ENCODE data around the gene SLC35A2. TPM values are rescaled to one million over a fixed set of nuclear protein-coding genes. Genes with fewer than 3 reads are reported as not detected.

The SLC35A2 gene
- total and polyA plus RNA-seq, 8 donors: 4.3 to 25.4 (median 11.4) TPM; not detected in 1

DNA sequence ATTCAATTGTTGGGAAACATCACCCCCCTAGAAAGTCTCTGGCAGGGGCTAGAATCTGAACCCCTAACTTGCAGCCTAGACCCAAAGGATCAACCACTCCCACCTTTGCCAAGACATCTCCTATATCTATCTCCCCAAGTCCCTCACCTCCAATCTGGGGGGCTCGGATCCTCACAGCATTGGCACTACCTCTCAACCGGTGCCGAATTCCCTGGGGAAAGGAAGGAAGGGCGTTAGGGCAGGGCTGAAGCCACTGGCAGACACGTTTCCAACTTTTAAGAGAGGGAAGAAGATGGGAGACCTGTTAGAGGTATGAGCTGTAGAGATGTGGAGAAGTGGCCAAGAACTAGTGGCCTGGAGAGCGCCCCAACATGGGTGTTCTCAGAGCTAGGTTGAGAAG, 16.6 kb downstream of the SLC35A2 start:
- Histone ChIP-seq H3K27me3 (peaks cover 0 to 8% (median 0%) of the 10 kb centered on the region in 3 donors), H3K36me3 (peaks cover 0 to 27% (median 17%) of the 10 kb centered on the region in 4 donors), H3K4me1 (peaks cover 20 to 34% (median 30%) of the 10 kb centered on the region in 4 donors), H3K4me3 (no peak overlapping the region), H3K27ac (no peak overlapping the region), H3K9me3 (peaks cover 0 to 15% (median 0%) of the 10 kb centered on the region in 4 donors)
- no peak for DNase-seq
- intact Hi-C loops (cut with DNase I; ENCODE audit: low total_unique reads): no loop called here
- 76 to 97% (median 83%) methylated on average over 6 of the region's 6 CpGs for WGBS, 5 donors
- TF ChIP-seq POLR2A (IDR thresholded peaks at IDR 0.05) (no peak), POLR2AphosphoS5 (IDR thresholded peaks at IDR 0.05) (no peak), EP300 (IDR thresholded peaks at IDR 0.05) (no peak), CTCF (IDR thresholded peaks at IDR 0.05) (no peak)

DNA sequence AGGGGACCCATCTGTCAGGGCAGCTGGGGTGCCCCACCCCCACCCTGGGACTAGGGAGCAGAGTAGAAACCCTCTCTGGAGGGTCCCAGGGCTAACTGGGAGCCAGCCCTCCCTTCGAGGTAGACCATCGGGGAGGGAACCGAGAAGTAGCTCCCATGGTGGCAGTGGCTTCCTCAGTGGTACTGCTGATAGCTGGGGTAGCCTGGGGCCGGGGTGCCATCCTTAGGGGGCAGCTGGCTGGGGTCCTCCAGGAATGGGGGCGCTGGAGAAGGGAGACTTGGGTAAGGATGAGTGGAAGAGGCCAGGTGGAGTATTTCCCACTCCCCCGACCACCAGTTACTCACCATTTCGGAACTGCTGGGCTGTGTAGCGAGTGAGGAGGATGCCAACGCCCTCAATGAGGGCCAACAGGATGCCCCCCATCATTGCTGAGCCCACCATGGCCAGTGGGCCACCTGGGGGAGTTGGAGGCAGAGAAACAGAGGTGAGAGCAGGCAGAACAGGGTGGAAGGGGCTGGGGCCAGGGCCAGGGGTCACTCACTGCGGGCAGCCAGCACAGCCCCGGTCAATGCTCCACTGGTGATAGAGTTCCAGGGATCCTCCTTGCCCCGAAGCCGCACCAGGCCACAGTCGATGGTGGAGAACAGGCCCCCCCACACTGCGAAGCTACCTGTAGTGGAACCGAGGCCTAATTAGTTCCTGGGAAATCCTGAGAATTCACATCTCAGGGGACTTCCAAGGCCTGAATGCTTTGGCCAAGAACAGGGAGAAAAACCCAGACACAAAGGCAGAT, 17.7 kb downstream of the SLC35A2 start:
- Histone ChIP-seq H3K36me3 (peaks cover 0 to 23% (median 15%) of the 10 kb centered on the region in 4 donors), H3K4me3 (no peak overlapping the region), H3K4me1 (peaks cover 11 to 34% (median 22%) of the 10 kb centered on the region in 4 donors), H3K9me3 (peaks cover 0 to 15% (median 0%) of the 10 kb centered on the region in 4 donors), H3K27me3 (peaks cover 0 to 8% (median 0%) of the 10 kb centered on the region in 3 donors), H3K27ac (no peak overlapping the region)
- WGBS, 5 donors: 77 to 95% (median 90%) methylated on average over 4 to 16 of the region's 16 CpGs
- TF ChIP-seq EP300 (IDR thresholded peaks at IDR 0.05) (no peak), POLR2AphosphoS5 (IDR thresholded peaks at IDR 0.05) (no peak), CTCF (IDR thresholded peaks at IDR 0.05) (no peak), POLR2A (IDR thresholded peaks at IDR 0.05) (no peak)
- DNase-seq: no peak
- intact Hi-C loops (cut with DNase I; ENCODE audit: low total_unique reads): no loop called here

DNA sequence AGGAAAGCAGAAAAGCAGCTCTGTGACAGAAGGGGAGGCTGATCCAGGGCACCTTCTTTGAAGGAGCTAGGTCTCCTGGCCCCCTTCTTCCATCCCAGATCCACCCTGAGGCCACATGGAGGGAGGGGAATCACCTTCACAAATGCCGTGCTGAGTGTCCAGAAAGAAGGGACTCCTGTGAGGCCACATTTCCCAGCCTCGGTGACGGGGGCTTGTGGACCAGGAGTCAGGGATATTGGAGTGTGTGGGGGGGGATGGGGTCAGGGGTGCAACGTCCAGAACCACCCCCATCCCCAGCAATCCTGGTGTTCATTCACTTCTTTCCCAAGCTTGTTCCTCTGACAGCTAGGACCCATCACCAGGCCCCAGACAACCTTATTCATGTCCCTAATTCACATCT, 18.6 kb downstream of the SLC35A2 start:
- Histone ChIP-seq H3K27ac (no peak overlapping the region), H3K36me3 (peaks cover 0 to 23% (median 15%) of the 10 kb centered on the region in 4 donors), H3K9me3 (peaks cover 0 to 14% (median 0%) of the 10 kb centered on the region in 4 donors), H3K4me3 (no peak overlapping the region), H3K4me1 (peaks cover 11 to 34% (median 18%) of the 10 kb centered on the region in 4 donors), H3K27me3 (peaks cover 0 to 8% (median 0%) of the 10 kb centered on the region in 3 donors)
- intact Hi-C loops (cut with DNase I; ENCODE audit: low total_unique reads): no loop called here
- 62 to 88% (median 81%) methylated on average over 4 of the region's 4 CpGs for WGBS, 5 donors
- no peak for DNase-seq
- TF ChIP-seq CTCF (IDR thresholded peaks at IDR 0.05) (no peak), EP300 (IDR thresholded peaks at IDR 0.05) (no peak), POLR2A (IDR thresholded peaks at IDR 0.05) (no peak), POLR2AphosphoS5 (IDR thresholded peaks at IDR 0.05) (no peak)

DNA sequence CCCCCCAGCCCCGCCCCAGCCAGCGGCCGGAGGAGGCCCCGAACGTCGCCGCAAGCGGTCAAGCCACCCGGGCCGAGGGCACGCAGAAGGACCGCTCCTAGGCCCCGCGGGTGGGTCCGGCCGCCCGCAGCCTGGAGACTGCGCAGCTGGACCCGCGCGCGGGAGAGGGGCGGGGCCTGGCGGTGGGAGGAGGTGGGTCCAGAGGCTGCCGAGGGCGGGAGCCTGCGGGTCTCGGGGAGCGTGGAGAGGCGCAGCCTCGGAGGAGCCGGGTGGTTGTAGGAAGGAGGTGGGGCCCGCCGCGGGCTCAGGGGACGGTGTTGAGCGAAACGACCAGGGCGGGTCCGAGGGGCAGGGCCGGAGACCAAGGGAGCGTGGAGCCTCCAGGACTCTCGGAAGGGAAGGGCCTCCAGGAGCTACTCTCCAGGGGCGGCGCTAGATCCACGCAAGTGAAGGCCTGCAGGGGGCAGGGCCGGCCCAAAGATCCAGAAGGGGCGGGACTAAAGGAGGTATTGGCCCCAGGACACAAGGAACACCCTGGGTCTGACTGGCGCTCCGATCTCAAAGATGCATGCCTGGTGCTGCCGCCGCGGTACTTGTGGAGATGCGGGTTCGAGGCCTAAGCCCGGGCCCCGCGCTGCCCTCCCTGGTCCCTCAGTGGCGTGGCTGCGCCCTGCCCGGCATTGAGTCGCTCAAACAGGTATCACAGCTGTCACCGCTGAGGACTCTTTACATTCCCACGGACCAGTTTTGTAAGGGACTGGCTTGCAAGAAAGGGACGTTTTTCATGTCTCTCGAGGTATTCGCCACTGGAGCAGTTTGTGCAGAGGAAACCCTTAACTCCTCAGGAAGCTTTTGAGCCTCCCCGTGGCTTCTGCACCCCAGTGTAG, 19.8 kb downstream of the SLC35A2 start:
- no peak for TF ChIP-seq POLR2A (IDR thresholded peaks at IDR 0.05)
- peak in 2 of 3 donors; percentile 28 to 49 for TF ChIP-seq POLR2AphosphoS5 (IDR thresholded peaks at IDR 0.05)
- peak in 5 of 7 experiments; percentile 22 to 57 (median 28) for TF ChIP-seq CTCF (IDR thresholded peaks at IDR 0.05)
- TF ChIP-seq EP300 (IDR thresholded peaks at IDR 0.05): no peak
- Histone ChIP-seq H3K36me3 (peaks cover 0 to 23% (median 15%) of the 10 kb centered on the region in 4 donors), H3K9me3 (peaks cover 0 to 3% (median 0%) of the 10 kb centered on the region in 4 donors), H3K4me3 (peak overlapping the region; percentile 55 to 69 (median 63)), H3K27ac (peak overlapping the region; percentile 67 to 84 (median 78)), H3K4me1 (peaks cover 10 to 27% (median 15%) of the 10 kb centered on the region in 4 donors), H3K27me3 (peaks cover 0 to 8% (median 0%) of the 10 kb centered on the region in 3 donors)
- WGBS, 5 donors: 1 to 42% (median 20%) methylated on average over 5 to 65 of the region's 68 CpGs
- peak; percentile 88 to 92 for DNase-seq
- intact Hi-C loops (cut with DNase I; ENCODE audit: low total_unique reads): no loop called here
